Measurements from ENCODE around the gene ZNF76.

DNA sequence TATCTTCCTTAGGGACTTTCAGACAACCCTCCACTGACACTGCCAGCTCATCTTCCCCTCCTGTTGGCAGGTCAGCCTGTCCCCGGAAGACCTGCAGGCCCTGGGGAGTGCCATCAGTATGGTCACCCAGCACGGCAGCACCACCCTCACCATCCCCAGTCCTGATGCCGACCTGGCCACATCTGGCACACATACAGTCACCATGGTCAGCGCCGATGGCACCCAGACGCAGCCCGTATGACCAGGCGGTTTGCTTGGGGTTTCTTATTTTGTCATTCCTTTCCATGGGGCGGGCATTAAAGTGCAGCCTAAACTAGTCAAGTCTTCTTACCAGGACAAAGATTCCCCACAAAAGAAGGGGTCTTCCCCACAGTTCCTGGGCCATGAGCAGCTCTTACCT lies 34.1 kb downstream of the ZNF76 start:
- TF ChIP-seq, protein P1, sequence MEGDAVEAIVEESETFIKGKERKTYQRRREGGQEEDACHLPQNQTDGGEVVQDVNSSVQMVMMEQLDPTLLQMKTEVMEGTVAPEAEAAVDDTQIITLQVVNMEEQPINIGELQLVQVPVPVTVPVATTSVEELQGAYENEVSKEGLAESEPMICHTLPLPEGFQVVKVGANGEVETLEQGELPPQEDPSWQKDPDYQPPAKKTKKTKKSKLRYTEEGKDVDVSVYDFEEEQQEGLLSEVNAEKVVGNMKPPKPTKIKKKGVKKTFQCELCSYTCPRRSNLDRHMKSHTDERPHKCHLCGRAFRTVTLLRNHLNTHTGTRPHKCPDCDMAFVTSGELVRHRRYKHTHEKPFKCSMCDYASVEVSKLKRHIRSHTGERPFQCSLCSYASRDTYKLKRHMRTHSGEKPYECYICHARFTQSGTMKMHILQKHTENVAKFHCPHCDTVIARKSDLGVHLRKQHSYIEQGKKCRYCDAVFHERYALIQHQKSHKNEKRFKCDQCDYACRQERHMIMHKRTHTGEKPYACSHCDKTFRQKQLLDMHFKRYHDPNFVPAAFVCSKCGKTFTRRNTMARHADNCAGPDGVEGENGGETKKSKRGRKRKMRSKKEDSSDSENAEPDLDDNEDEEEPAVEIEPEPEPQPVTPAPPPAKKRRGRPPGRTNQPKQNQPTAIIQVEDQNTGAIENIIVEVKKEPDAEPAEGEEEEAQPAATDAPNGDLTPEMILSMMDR (IDR thresholded peaks at IDR 0.05), result no peak
- TF ChIP-seq EZH2 (IDR thresholded peaks at IDR 0.05; ENCODE audit: borderline replicate concordance, insufficient read depth, low read depth, low read length, poor library complexity, severe bottlenecking), result no peak

All from B cell (primary cell).